AG04449 (cell line): ENCODE measurements around the gene SMURF2.

Source experiments
- CTCF ChIA-PET: fragments of 350-600 bp; formaldehyde crosslinking; extraction: SDS; loops from one replicate; lab custom pipeline; 2021; ENCODE audit warnings: antibody characterized with exemption; lab: Yijun Ruan, JAX
- POLR2A ChIA-PET: fragments of 400-600, 350-600 bp; formaldehyde crosslinking; extraction: SDS; loops from one replicate; lab custom pipeline; 2020; ENCODE audit warnings: antibody characterized with exemption, inconsistent platforms; lab: Yijun Ruan, JAX
- DNase-seq: peaks from one replicate; pipeline ENCODE4 v3.0.0-alpha.2; 2010; ENCODE audit warnings: low read depth, low spot score
- H3K4me3 ChIP-seq: 2 replicates; pipeline ENCODE4 v1.5.1; 2011; ENCODE audit warnings: low read depth, mild to moderate bottlenecking, control low read depth, low read length
- CTCF ChIP-seq: IDR thresholded peaks from one replicate; pipeline ENCODE4 v1.5.1; 2011; ENCODE audit warnings: mild to moderate bottlenecking, moderate library complexity, low read length, control low read depth, inconsistent platforms; ENCODE audit not compliant: insufficient read depth; ENCODE audit errors: missing control alignments

Gene SMURF2

GRCh38 chr17:64632606-64633005 lies 29.5 kb downstream of the SMURF2 start:
- no peak for DNase-seq
- POLR2A ChIA-PET: interaction anchor here (0.9 kb wide), 1 partner anchor 106 kb away, joined by 3 read pairs; no protein-coding TSS in a partner anchor
- H3K4me3 ChIP-seq: no peak overlapping the region
- no peak for TF ChIP-seq CTCF
- CTCF ChIA-PET: interaction anchor here (0.6 kb wide), 1 partner anchor 14 kb away, joined by 3 read pairs; no protein-coding TSS in a partner anchor

- no peak for TF ChIP-seq CTCF
- ChIA-PET POLR2A (interaction anchor here (0.9 kb wide), 1 partner anchor 106 kb away, joined by 3 read pairs; no protein-coding TSS in a partner anchor), CTCF (interaction anchor here (0.6 kb wide), 1 partner anchor 14 kb away, joined by 3 read pairs; no protein-coding TSS in a partner anchor)
- no peak overlapping the region for H3K4me3 ChIP-seq
- DNase-seq: no peak
These were observed 29.9 kb downstream of the SMURF2 start for GRCh38 chr17:64632194-64632593.

- no peak overlapping the region for H3K4me3 ChIP-seq
- CTCF ChIA-PET: interaction anchor here (0.7 to 1.4 kb wide), 3 partner anchors 11 to 106 kb away, joined by 3 to 5 read pairs (median 3); no protein-coding TSS in a partner anchor
- POLR2A ChIA-PET: no interaction called here
- no peak for TF ChIP-seq CTCF
- no peak for DNase-seq
These were observed 31.5 kb downstream of the SMURF2 start for GRCh38 chr17:64630309-64631223.

DNA sequence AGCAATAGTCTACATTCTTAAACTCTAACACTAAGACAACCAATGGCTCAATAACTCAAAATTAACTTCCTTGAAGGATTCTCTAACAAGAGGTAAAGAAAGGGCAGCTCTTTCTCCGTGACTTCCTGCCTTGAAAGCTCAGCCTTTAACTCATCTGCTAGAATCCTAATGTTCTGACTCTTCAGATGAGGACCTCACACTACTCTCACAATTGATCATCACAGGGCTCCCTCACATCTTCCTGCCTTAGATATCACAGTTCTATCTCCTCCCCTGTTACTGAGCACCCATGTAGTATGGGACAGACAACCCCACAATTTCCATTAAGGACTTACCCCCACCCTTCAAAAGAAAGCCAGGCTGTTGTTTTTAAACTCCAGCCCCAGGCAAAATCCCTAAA lies 33.5 kb downstream of the SMURF2 start:
- TF ChIP-seq CTCF: no peak
- POLR2A ChIA-PET: no interaction called here
- H3K4me3 ChIP-seq: no peak overlapping the region
- DNase-seq: no peak
- CTCF ChIA-PET: no interaction called here

GRCh38 chr17:64627797-64628196 lies 34.3 kb downstream of the SMURF2 start:
- DNase-seq: no peak
- H3K4me3 ChIP-seq: no peak overlapping the region
- TF ChIP-seq CTCF: no peak
- ChIA-PET POLR2A (no interaction called here), CTCF (interaction anchor here (1.5 kb wide), 1 partner anchor 21 kb away, joined by 3 read pairs; no protein-coding TSS in a partner anchor)

- no peak overlapping the region for H3K4me3 ChIP-seq
- ChIA-PET POLR2A (interaction anchor here (0.9 kb wide), 1 partner anchor 86 kb away, joined by 3 read pairs; no protein-coding TSS in a partner anchor), CTCF (interaction anchor here (1.5 kb wide), 1 partner anchor 22 kb away, joined by 3 read pairs; no protein-coding TSS in a partner anchor)
- no peak for DNase-seq
- TF ChIP-seq CTCF: no peak
These were observed 35.3 kb downstream of the SMURF2 start for GRCh38 chr17:64626827-64627226.
